ENCODE data around the gene RPP14.
"Not testable (repeated sequence)": the region's sequence is repeated elsewhere in the genome, so short reads cannot be mapped to it uniquely, and the experiment has no call there.

The RPP14 gene

DNA sequence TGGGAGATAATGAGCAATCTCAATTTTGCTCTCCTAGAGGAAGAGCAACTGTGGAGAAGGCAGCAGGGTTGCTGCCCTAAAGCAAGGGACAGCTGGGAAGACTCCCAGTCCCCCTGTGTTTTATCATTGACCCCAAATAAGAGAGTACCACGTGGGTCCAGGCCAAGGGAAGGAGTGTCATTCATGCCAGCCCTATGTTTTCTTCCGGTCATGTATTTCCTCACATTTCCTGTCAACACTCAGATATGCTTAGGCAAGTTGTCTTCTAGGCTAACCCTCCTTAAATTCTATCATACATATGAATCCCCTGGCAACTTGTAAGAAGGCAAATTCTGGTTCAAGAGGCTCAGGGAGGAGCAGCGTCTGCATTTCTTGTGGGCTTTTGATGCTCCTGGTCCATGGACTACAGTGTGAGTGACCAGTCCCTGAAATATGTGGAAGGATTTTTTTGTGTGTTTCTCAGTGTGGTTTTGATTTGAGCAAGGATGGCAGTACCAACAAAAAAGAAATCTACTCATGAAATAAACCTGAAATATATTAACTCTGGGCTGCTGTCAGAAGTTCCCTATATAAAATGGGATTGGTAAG lies 31.9 kb upstream of the RPP14 start:
- H3K27ac Mint-ChIP-seq = no peak overlapping the region

DNA sequence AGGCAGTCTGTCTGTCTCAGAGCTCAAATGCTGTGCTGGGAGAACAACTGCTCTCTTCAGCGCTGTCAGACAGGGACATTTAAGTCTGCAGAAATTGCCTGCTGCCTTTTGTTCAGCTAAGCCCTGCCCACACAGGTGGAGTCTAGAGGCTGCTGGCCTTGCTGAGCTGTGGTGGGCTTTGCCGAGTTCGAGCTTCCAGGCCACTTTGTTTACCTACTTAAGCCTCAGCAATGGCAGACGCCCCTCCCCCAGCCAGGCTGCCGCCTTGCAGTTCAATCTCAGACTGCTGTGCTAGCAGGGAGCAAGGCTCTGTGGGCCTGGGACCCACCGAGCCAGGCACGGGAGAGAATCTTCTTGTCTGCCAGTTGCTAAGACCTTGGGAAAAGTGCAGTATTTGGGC lies 25.0 kb upstream of the RPP14 start:
- Mint-ChIP-seq H3K4me3 (no peak overlapping the region), H3K4me1 (ENCODE audit: low read depth in 2 of 2) (peaks cover 0 to 5% of the 10 kb centered on the region in 2 donors), H3K27me3 (no peaks in the 10 kb centered on the region), H3K27ac (no peak overlapping the region), H3K36me3 (ENCODE audit: insufficient read depth) (peaks cover 14% of the 10 kb centered on the region), H3K9me3 (no peaks in the 10 kb centered on the region)
- ATAC-seq (replicated peaks) (no peak), DNase-seq (no peak)

More for the DNA sequence above, 31.9 kb upstream of the RPP14 start:
- ATAC-seq (replicated peaks) (no peak), DNase-seq (no peak)
- no peaks in the 10 kb centered on the region for H3K9me3 Mint-ChIP-seq
- H3K4me1 Mint-ChIP-seq (ENCODE audit: low read depth in 2 of 2) = peaks cover 0 to 5% of the 10 kb centered on the region in 2 donors
- peaks cover 6% of the 10 kb centered on the region for H3K36me3 Mint-ChIP-seq (ENCODE audit: insufficient read depth)
- H3K4me3 Mint-ChIP-seq = no peak overlapping the region
- no peaks in the 10 kb centered on the region for H3K27me3 Mint-ChIP-seq

DNA sequence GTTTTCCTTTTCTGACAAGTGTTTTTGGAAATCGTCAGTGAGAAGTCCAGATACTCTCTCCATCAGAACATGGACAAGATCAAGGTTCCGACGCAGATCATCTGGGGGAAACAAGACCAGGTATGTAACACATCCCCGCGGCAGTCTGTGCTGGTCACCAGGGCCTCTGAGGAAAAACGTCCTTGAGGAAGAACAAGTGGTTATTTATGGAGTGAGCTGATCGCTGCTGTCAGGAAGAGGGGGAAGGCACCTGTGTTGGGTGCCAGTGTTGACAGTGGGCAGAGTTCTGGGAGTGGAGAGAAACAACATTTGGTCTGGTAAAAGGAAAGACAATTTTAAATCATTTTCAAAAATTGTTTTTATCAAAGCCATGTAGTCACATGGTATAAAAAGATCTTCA lies 20.7 kb upstream of the RPP14 start:
- H3K27ac Mint-ChIP-seq = peak overlapping the region in 1 of 2 donors; percentile 36
- ATAC-seq (replicated peaks) (no peak), DNase-seq (no peak)
- H3K36me3 Mint-ChIP-seq (ENCODE audit: insufficient read depth) = peaks cover 13% of the 10 kb centered on the region
- no peak overlapping the region for H3K4me3 Mint-ChIP-seq
- H3K4me1 Mint-ChIP-seq (ENCODE audit: low read depth in 2 of 2) = no peaks in the 10 kb centered on the region
- no peaks in the 10 kb centered on the region for H3K9me3 Mint-ChIP-seq
- no peaks in the 10 kb centered on the region for H3K27me3 Mint-ChIP-seq

DNA sequence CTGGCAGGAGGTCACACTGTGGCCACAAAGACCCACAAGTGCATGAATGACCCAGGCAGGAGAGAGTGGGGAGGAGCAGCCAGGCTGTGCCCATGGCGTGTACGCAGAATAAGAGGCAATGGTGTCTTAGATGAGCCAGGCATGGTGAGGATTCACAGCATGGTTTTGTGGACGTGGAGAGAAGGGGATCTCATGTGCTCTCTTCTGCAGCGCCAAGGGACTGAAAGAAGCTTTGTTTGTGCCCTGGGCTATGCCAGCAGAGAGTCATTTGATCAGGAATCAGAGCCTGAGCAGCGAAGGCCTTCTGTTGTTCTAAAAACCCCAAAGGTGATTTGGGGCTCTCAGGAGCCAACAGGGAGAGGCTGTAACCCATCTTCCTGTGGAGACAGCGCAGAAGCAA lies 18.7 kb upstream of the RPP14 start:
- Mint-ChIP-seq H3K9me3 (no peaks in the 10 kb centered on the region), H3K36me3 (ENCODE audit: insufficient read depth) (peaks cover 13% of the 10 kb centered on the region), H3K4me3 (no peak overlapping the region), H3K4me1 (ENCODE audit: low read depth in 2 of 2) (no peaks in the 10 kb centered on the region), H3K27me3 (no peaks in the 10 kb centered on the region), H3K27ac (no peak overlapping the region)
- ATAC-seq (replicated peaks) (no peak), DNase-seq (no peak)

DNA sequence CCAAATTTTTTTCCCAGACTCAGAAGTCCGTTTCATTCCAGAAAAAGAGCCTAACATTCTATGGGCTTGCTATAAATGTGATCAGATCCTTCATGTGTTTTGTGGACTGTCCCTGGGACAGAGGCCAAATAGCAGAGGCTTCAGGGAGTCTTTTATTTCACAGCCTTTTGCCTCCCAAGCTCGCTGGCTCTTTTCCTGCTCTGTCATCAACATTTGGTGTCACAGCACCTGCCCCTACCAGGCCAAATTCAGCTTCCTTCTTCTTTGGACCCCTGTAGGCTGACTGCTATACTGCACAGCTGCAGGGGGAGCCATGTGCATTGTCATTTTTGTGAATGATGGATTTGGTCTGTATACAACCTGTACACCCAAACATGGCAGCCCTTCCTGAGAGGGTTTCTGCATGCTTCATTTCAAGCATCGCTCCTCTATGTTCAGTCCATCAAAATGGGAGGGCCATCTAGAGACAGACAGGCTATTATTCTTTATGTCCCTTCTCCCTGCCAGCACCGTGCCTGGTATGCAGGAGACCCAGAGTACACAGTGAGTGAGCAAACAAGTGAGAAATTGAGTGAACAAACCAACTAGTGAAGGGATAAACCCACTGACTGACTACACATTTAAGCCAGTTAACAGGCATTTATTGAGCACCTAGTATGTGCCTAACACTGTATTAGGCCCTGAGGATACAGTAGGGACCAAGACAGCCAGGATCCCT lies 17.9 kb upstream of the RPP14 start:
- Mint-ChIP-seq H3K9me3 (no peaks in the 10 kb centered on the region), H3K4me3 (no peak overlapping the region), H3K36me3 (ENCODE audit: insufficient read depth) (peaks cover 15% of the 10 kb centered on the region), H3K27me3 (no peaks in the 10 kb centered on the region), H3K27ac (no peak overlapping the region), H3K4me1 (ENCODE audit: low read depth in 2 of 2) (no peaks in the 10 kb centered on the region)
- ATAC-seq (replicated peaks) (no peak), DNase-seq (no peak)

DNA sequence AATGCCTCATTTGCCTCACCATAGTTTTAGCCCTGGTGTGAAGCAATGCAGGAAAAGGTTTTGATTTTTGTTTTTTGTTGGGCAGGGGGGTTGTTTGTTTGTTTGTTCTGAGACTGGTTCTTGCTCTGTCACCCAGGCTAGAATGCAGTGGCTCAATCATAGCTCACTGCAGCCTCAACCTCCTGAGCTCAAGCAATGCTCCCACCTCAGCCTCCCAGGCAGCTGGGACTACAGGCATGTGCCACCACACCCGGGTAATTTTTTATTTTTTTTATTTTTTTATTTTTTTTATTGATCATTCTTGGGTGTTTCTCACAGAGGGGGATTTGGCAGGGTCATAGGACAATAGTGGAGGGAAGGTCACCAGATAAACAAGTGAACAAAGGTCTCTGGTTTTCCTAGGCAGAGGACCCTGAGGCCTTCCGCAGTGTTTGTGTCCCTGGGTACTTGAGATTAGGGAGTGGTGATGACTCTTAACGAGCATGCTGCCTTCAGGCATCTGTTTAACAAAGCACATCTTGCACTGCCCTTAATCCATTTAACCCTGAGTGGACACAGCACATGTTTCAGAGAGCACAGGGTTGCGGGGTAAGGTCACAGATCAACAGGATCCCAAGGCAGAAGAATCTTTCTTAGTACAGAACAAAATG lies 17.0 kb upstream of the RPP14 start:
- not testable (repeated sequence) for H3K27ac Mint-ChIP-seq; H3K9me3 Mint-ChIP-seq; H3K27me3 Mint-ChIP-seq; H3K4me1 Mint-ChIP-seq (ENCODE audit: low read depth in 2 of 2); ATAC-seq (replicated peaks); DNase-seq; H3K4me3 Mint-ChIP-seq
- peaks cover 15% of the 10 kb centered on the region for H3K36me3 Mint-ChIP-seq (ENCODE audit: insufficient read depth)

DNA sequence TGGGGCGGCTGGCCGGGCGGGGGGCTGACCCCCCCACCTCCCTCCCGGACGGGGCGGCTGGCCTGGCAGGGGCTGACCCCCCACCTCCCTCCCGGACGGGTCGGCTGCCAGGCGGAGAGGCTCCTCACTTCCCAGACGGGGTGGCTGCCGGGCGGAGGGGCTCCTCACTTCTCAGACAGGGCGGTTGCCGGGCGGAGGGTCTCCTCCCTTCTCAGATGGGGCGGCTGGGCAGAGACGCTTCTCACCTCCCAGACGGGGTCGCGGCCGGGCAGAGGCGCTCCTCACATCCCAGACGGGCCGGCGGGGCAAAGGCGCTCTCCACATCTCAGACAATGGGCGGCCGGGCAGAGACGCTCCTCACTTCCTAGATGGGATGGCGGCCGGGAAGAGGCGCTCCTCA lies 15.6 kb upstream of the RPP14 start:
- not testable (repeated sequence) for DNase-seq; ATAC-seq (replicated peaks); H3K9me3 Mint-ChIP-seq; H3K27me3 Mint-ChIP-seq; H3K4me3 Mint-ChIP-seq; H3K4me1 Mint-ChIP-seq (ENCODE audit: low read depth in 2 of 2); H3K27ac Mint-ChIP-seq
- peaks cover 12% of the 10 kb centered on the region for H3K36me3 Mint-ChIP-seq (ENCODE audit: insufficient read depth)

DNA sequence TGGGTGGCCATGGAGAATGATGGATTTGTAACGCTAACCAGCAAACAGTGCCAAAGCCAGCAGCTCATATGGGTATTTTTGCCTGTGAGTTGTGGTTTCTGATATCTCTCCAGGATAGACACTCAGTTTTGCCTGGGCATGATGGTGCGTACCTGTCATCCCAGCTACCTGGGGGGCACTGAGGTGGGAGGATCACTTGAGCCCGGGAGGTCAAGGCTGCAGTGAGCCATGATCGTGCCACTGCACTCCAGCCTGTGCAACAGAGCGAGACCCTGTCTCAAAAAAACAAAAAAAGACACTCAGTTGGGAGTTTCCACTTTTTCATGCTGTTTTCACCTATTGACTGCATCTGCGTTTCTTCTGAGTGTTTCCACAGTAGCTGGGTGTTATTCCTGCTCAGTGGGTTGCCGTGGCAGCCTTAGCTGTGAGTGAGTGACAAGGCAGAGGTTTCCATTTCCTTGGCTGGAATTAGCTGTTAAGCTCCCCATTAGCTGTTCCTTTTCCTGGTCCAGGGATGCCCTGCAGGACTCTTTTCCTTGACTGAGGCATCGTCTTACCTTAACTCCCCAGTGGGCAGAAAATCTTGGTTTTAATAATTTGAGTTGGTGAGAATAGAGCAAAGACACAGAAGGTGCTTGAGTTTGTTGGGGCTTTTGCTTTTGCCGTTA lies 14.2 kb upstream of the RPP14 start:
- Mint-ChIP-seq H3K4me1 (ENCODE audit: low read depth in 2 of 2) (no peaks in the 10 kb centered on the region), H3K27me3 (no peaks in the 10 kb centered on the region), H3K9me3 (no peaks in the 10 kb centered on the region), H3K4me3 (no peak overlapping the region), H3K36me3 (ENCODE audit: insufficient read depth) (peaks cover 2% of the 10 kb centered on the region), H3K27ac (peak overlapping the region in 1 of 2 donors; percentile 0)
- DNase-seq (no peak), ATAC-seq (replicated peaks) (no peak)

DNA sequence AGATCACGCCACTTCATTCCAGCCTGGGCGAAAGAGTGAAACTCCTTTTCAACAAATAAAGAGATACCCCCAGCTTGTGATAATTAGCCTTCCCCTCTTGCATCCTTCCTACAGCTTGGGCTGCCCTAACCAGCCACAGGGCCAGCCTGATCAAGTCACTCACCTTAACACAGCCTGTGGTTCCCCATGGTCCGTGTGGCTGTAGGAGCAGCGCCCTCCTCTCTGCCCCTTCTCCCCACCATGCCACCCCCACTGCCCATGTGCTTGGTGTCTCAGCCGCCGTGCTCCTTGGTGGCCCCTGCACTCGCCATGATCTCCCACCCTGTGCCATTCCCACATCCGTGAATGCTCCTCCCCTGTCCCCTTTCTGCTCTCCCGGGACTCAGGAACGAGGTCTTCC lies 13.2 kb upstream of the RPP14 start:
- no peaks in the 10 kb centered on the region for H3K4me1 Mint-ChIP-seq (ENCODE audit: low read depth in 2 of 2)
- ATAC-seq (replicated peaks) (no peak), DNase-seq (no peak)
- H3K36me3 Mint-ChIP-seq (ENCODE audit: insufficient read depth) = peaks cover 2% of the 10 kb centered on the region
- peaks cover 0 to 2% of the 10 kb centered on the region in 2 donors for H3K27me3 Mint-ChIP-seq
- H3K27ac Mint-ChIP-seq = no peak overlapping the region
- H3K9me3 Mint-ChIP-seq = no peaks in the 10 kb centered on the region
- no peak overlapping the region for H3K4me3 Mint-ChIP-seq

DNA sequence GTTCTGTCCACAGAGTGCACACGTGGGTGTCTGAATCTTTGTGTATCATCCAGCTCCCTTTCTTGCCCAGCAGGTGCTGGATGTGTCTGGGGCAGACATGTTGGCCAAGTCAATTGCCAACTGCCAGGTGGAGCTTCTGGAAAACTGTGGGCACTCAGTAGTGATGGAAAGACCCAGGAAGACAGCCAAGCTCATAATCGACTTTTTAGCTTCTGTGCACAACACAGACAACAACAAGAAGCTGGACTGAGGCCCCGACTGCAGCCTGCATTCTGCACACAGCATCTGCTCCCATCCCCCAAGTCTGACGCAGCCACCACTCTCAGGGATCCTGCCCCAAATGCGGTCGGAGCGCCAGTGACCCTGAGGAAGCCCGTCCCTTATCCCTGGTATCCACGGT lies 12.5 kb upstream of the RPP14 start:
- DNase-seq (no peak), ATAC-seq (replicated peaks) (no peak)
- Mint-ChIP-seq H3K36me3 (ENCODE audit: insufficient read depth) (peaks cover 2% of the 10 kb centered on the region), H3K27me3 (peaks cover 0 to 8% of the 10 kb centered on the region in 2 donors), H3K9me3 (no peaks in the 10 kb centered on the region), H3K27ac (no peak overlapping the region), H3K4me3 (no peak overlapping the region), H3K4me1 (ENCODE audit: low read depth in 2 of 2) (no peaks in the 10 kb centered on the region)

DNA sequence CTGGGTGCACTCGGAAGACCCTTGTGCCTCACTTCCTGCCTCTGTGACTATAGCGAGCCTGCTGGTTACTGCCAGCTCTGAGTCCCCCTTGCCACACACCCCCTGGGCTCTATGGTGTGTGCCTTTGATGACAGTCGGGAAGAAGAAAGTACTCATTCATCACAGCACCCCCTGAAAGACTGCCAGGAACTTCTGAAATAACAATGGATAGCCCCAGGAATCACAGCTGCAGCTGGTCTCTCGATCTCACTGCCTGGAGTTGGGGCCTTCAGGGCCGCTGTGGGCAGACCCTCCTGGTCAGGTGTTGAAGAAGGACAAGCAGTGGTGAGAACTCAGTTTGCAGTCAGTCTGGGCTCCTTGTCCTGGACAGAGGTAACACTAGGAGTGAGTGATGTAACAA lies 9.8 kb upstream of the RPP14 start:
- Mint-ChIP-seq H3K9me3 (no peaks in the 10 kb centered on the region), H3K27ac (no peak overlapping the region), H3K36me3 (ENCODE audit: insufficient read depth) (peaks cover 2% of the 10 kb centered on the region), H3K4me1 (ENCODE audit: low read depth in 2 of 2) (no peaks in the 10 kb centered on the region), H3K27me3 (peaks cover 6 to 36% of the 10 kb centered on the region in 2 donors), H3K4me3 (no peak overlapping the region)
- no peak for DNase-seq
- no peak for ATAC-seq (replicated peaks)

DNA sequence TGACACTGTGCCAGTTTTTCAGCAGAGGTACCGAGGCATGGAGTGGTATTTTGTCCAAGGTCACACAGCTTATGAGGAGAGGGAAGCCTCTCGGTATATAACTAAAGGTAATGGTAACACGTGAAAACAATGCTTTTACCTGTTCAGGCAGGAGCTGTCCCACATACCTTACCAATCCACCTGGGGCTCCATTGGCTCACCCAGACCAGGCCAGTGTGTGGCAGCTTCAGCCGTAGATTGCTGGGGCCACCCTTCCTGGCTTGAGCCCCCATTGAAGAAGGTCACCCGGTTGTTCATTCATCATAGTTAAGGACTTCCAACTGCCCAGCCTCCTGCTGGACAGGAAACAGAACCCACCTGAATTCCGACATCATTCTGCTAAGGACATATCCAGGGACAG lies 9.2 kb upstream of the RPP14 start:
- DNase-seq (no peak), ATAC-seq (replicated peaks) (no peak)
- Mint-ChIP-seq H3K4me3 (no peak overlapping the region), H3K4me1 (ENCODE audit: low read depth in 2 of 2) (no peaks in the 10 kb centered on the region), H3K27me3 (peaks cover 10 to 41% of the 10 kb centered on the region in 2 donors), H3K9me3 (no peaks in the 10 kb centered on the region), H3K36me3 (ENCODE audit: insufficient read depth) (peaks cover 2% of the 10 kb centered on the region), H3K27ac (no peak overlapping the region)

DNA sequence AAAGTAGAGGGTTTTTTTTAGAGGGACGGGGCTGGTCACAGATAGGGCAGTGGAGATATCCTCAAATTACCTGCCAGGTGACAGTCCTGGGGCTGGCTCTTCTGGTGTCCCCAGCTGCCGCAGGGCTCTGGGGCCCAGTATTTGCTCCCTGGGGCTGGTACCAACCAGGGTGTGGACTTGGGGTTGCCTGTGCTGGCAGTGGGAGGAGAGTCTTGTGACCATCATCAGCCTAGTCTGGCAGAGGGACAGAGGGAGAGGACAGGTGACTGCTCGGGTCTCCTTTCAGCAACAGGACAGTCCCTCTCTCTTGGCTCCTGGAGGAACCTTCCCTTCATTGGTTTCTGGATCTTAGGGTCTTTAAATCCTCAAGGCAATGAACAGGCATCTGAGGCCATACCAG lies 7.9 kb upstream of the RPP14 start:
- no peaks in the 10 kb centered on the region for H3K36me3 Mint-ChIP-seq (ENCODE audit: insufficient read depth)
- ATAC-seq (replicated peaks) = no peak

DNA sequence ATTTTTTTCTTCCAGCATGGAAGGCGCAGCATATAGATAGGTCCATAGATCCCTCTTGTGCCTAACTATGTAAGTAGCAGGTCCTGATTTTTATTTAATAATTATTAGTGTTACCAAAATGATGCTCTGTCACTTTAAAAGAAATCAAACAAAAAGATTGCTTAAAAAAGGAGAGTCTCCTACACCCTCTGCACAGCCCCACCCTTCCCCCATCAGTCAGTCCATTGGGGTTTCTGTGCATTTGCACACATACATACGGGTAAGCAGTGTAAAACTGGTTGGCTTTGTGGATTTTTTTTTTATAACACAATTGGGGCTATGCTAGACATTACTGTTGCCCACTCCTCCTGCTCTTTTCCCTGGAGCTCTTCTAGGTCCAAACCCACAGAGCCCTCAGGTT lies 7.0 kb upstream of the RPP14 start:
- ATAC-seq (replicated peaks) = no peak

More for the DNA sequence above, 7.9 kb upstream of the RPP14 start:
- H3K27me3 Mint-ChIP-seq = peaks cover 19 to 53% of the 10 kb centered on the region in 2 donors
- no peaks in the 10 kb centered on the region for H3K9me3 Mint-ChIP-seq
- H3K4me3 Mint-ChIP-seq = no peak overlapping the region
- no peak overlapping the region for H3K27ac Mint-ChIP-seq
- DNase-seq = no peak
- H3K4me1 Mint-ChIP-seq (ENCODE audit: low read depth in 2 of 2) = no peaks in the 10 kb centered on the region

More for the DNA sequence above, 7.0 kb upstream of the RPP14 start:
- no peak overlapping the region for H3K27ac Mint-ChIP-seq
- H3K4me1 Mint-ChIP-seq (ENCODE audit: low read depth in 2 of 2) = no peaks in the 10 kb centered on the region
- H3K4me3 Mint-ChIP-seq = no peak overlapping the region
- no peaks in the 10 kb centered on the region for H3K9me3 Mint-ChIP-seq
- H3K36me3 Mint-ChIP-seq (ENCODE audit: insufficient read depth) = no peaks in the 10 kb centered on the region
- H3K27me3 Mint-ChIP-seq = peaks cover 19 to 53% of the 10 kb centered on the region in 2 donors
- no peak for DNase-seq
